Peyer's patch (tissue), 4 donors: ENCODE measurements around the gene CMAS.

Source experiments
- CTCF ChIP-seq, 6 experiments: fragments of 450-650 bp in 4 of 6; fragments of 200-600 bp in 2 of 6; sonication (generic) in 1 of 6; IDR thresholded peaks; one replicate each; pipeline ENCODE4 v1.5.1; 2017 to 2019; ENCODE audit warnings: antibody characterized with exemption in 6 of 6, mild to moderate bottlenecking in 3 of 6, moderate library complexity in 1 of 6
- POLR2A ChIP-seq, 2 donors: fragments of 450-650 bp; IDR thresholded peaks; one replicate each; pipeline ENCODE4 v1.5.1; 2017; ENCODE audit warnings: antibody characterized with exemption in 2 of 2, mild to moderate bottlenecking in 2 of 2, moderate library complexity in 2 of 2

GRCh38 chr12:22082190-22082701 lies 36.2 kb downstream of the CMAS start:
- TF ChIP-seq CTCF (IDR thresholded peaks at IDR 0.05): no peak
- TF ChIP-seq POLR2A (IDR thresholded peaks at IDR 0.05): no peak
